ENCODE data around the gene LTB4R. TPM values are rescaled to one million over a fixed set of nuclear protein-coding genes. Genes with fewer than 3 reads are reported as not detected.

The LTB4R gene
- total RNA-seq, 1 donor from 2014 or later = 10.7 TPM

DNA sequence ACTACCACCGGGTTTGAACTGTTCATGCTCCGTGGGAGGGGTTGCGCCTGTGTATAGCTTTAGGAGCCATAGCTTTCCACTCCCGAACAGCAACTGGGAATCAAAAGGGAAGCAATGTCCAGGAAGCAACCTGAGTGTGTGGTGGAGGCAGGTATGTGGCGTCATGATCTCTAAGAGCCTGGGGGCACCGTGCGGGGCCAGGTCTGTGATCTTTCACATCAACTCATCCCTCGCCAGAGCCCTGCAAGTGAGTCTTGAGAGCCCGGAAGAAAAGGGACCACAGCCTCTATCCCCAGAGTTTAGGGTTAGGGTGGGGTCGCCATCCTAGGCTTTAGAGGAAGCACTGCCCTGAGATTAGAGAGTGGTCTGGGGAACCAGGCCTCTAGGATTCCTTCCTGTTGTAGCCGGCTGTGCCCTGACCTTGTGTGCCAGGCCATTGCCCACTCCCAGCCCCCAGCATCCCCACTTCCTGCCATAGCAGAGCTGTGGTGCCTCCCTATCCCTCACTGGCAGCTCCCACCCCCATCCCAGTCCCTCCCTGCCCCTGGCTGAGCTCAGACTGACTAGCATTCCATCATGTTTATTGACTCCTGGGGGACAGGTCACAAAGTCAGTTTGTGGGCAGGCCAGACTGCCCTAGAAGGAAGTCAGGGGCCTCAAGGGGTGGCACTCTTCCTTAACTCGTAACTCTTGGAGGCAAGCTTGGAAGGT is 24.3 kb downstream of the LTB4R start:
- intact Hi-C loops (cut with micrococcal nuclease) = loop anchor here (10.0 kb wide), 1 partner anchor 329 kb away; no protein-coding TSS in a partner anchor
- Mint-ChIP-seq H3K4me1 (ENCODE audit: low read depth) (peaks cover 29% of the 10 kb centered on the region), H3K4me3 (ENCODE audit: low read depth) (no peak overlapping the region), H3K9me3 (no peaks in the 10 kb centered on the region), H3K36me3 (ENCODE audit: low read depth) (peaks cover 26% of the 10 kb centered on the region), H3K27ac (no peak overlapping the region), H3K27me3 (ENCODE audit: low read depth) (peaks cover 22% of the 10 kb centered on the region)
- DNase-seq (ENCODE audit: low spot score) = no peak

GRCh38 chr14:24337144-24337823 is 26.0 kb downstream of the LTB4R start:
- Mint-ChIP-seq H3K27me3 (ENCODE audit: low read depth) (peaks cover 20% of the 10 kb centered on the region), H3K27ac (no peak overlapping the region), H3K36me3 (ENCODE audit: low read depth) (peaks cover 26% of the 10 kb centered on the region), H3K4me3 (ENCODE audit: low read depth) (no peak overlapping the region), H3K4me1 (ENCODE audit: low read depth) (peaks cover 26% of the 10 kb centered on the region), H3K9me3 (no peaks in the 10 kb centered on the region)
- DNase-seq (ENCODE audit: low spot score) = no peak
- intact Hi-C loops (cut with micrococcal nuclease) = loop anchor here (10.0 kb wide), 1 partner anchor 328 kb away; no protein-coding TSS in a partner anchor

DNA sequence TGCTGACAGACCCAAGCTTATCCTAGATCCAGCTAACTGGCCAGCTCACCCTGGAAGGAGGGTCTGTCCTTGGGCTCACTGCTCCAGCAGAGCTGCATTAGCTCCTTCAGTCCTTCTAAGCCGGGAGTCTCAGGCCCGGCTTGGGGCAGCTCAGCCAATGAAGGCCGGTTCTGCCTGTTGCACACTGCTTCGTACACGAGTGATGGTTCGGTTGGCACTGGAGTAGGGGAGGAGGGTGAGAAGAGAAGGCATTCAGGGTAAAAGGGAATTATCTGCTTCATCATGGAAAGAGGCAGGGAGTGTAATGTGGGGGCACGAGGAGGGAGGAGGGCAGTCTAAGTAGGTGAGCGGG is 26.5 kb downstream of the LTB4R start:
- Mint-ChIP-seq H3K36me3 (ENCODE audit: low read depth) (peaks cover 26% of the 10 kb centered on the region), H3K4me1 (ENCODE audit: low read depth) (peaks cover 22% of the 10 kb centered on the region), H3K27ac (no peak overlapping the region), H3K4me3 (ENCODE audit: low read depth) (peak overlapping the region; percentile 87), H3K9me3 (no peaks in the 10 kb centered on the region), H3K27me3 (ENCODE audit: low read depth) (peaks cover 21% of the 10 kb centered on the region)
- intact Hi-C loops (cut with micrococcal nuclease) = loop anchor here (10.0 kb wide), 1 partner anchor 327 kb away; no protein-coding TSS in a partner anchor
- no peak for DNase-seq (ENCODE audit: low spot score)

DNA sequence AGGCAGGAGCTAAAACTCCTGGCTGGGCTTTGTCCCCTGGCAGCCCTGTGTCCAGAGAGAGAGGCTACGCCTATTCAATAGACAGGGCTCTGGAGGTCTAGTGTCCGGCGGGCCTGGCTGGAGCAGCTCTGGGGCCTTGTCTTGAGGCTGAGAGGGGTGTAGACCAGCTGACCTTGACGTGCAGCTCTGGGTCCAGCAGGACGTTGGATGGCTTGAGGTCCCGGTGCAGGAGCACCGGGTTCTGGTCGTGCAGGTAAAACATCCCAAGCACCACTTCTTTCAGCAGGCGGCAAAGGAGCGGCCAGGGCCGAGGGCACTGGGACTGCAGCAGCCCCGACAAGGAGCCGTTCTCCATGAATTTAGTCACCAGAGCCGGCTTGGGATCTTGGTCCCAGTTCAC is 27.5 kb downstream of the LTB4R start:
- Mint-ChIP-seq H3K27ac (no peak overlapping the region), H3K36me3 (ENCODE audit: low read depth) (peaks cover 26% of the 10 kb centered on the region), H3K27me3 (ENCODE audit: low read depth) (peaks cover 25% of the 10 kb centered on the region), H3K4me1 (ENCODE audit: low read depth) (peaks cover 19% of the 10 kb centered on the region), H3K9me3 (no peaks in the 10 kb centered on the region), H3K4me3 (ENCODE audit: low read depth) (peak overlapping the region; percentile 87)
- intact Hi-C loops (cut with micrococcal nuclease) = loop anchor here (10.0 kb wide), 1 partner anchor 326 kb away; no protein-coding TSS in a partner anchor
- no peak for DNase-seq (ENCODE audit: low spot score)

GRCh38 chr14:24339284-24340151 is 28.2 kb downstream of the LTB4R start, which contains the start of gene RIPK3:
RIPK3 (minus strand) TSS chr14:24339991; CDS start chr14:24339826, 165 bp downstream.
- H3K4me1 Mint-ChIP-seq (ENCODE audit: low read depth) = peaks cover 16% of the 10 kb centered on the region
- intact Hi-C loops (cut with micrococcal nuclease) = loop anchor here (10.0 kb wide), 1 partner anchor 325 kb away; no protein-coding TSS in a partner anchor
- peak within 1 kb of the TSS; percentile 87 for H3K4me3 Mint-ChIP-seq (ENCODE audit: low read depth)
- peak; percentile 68 for DNase-seq (ENCODE audit: low spot score)
- H3K36me3 Mint-ChIP-seq (ENCODE audit: low read depth) = peaks cover 26% of the 10 kb centered on the region
- peak within 1 kb of the TSS; percentile 61 for H3K27ac Mint-ChIP-seq
- H3K27me3 Mint-ChIP-seq (ENCODE audit: low read depth) = peaks cover 24% of the 10 kb centered on the region
- no peaks in the 10 kb centered on the region for H3K9me3 Mint-ChIP-seq

DNA sequence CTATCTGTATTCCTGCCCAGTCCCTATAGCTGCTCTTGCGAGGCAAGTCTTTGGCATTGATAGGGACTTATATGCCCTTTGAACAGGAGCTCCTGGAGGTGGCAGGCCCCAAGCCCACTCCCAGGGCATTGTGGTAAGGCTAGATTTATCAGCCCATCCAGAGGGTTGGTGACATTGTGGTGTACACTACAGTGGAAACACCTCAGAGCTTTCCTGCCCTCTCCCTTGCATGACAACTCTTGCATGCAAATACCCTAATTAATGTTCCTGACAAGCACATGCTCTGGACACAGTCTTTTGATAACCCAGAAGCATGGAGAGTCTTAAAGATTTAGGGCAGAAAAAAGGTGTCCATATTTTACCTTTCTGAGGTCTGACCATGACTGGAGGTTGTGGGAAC is 29.3 kb downstream of the LTB4R start:
- peaks cover 13% of the 10 kb centered on the region for H3K4me1 Mint-ChIP-seq (ENCODE audit: low read depth)
- no peak for DNase-seq (ENCODE audit: low spot score)
- no peak overlapping the region for H3K27ac Mint-ChIP-seq
- intact Hi-C loops (cut with micrococcal nuclease) = no loop called here
- H3K36me3 Mint-ChIP-seq (ENCODE audit: low read depth) = peaks cover 18% of the 10 kb centered on the region
- H3K27me3 Mint-ChIP-seq (ENCODE audit: low read depth) = peaks cover 19% of the 10 kb centered on the region
- no peak overlapping the region for H3K4me3 Mint-ChIP-seq (ENCODE audit: low read depth)
- H3K9me3 Mint-ChIP-seq = no peaks in the 10 kb centered on the region

GRCh38 chr14:24342889-24343288 is 31.6 kb downstream of the LTB4R start:
- H3K9me3 Mint-ChIP-seq = no peaks in the 10 kb centered on the region
- H3K4me3 Mint-ChIP-seq (ENCODE audit: low read depth) = no peak overlapping the region
- H3K27ac Mint-ChIP-seq = no peak overlapping the region
- peaks cover 27% of the 10 kb centered on the region for H3K27me3 Mint-ChIP-seq (ENCODE audit: low read depth)
- H3K36me3 Mint-ChIP-seq (ENCODE audit: low read depth) = no peaks in the 10 kb centered on the region
- intact Hi-C loops (cut with micrococcal nuclease) = no loop called here
- DNase-seq (ENCODE audit: low spot score) = no peak
- peaks cover 13% of the 10 kb centered on the region for H3K4me1 Mint-ChIP-seq (ENCODE audit: low read depth)

DNA sequence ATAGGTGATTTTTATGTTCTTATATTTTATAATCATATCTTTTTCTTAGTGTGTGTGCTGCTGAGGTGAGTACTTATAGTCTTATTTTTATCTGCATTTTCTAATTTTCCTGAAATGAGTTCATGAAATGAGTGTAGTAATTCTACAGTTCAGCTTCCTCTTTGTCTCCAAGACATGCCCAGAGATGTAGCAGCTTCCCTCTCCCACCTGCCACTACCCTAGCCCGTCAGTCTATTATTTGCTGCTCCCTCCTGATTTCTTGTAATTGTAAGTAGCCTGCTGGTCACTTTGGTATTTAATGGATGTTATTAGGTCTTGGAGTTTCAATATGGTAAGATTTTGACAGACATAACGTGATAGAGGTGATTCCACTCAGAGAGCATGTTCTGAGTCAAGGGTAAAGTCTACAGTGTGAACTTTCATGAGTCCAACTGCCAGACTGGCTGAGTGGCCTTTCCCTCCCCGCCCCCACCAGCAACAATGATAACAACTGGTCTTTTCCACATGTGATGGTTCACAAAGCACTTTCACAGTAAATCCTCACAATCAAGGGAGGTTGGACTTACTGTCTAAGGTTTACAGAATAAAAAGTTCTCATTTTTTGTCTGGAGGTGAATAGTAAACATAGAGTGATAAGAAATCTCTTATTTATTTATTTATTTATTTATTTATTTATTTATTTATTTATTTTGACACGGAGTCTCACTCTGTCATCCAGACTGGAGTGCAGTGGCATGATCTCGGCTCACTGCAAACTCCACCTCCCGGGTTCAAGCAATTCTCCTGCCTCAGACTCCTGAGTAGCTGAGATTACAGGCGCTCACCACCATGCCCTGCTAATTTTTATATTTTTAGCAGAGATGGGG is 32.7 kb downstream of the LTB4R start:
- Mint-ChIP-seq H3K9me3 (no peaks in the 10 kb centered on the region), H3K36me3 (ENCODE audit: low read depth) (no peaks in the 10 kb centered on the region), H3K4me3 (ENCODE audit: low read depth) (no peak overlapping the region), H3K27ac (no peak overlapping the region), H3K27me3 (ENCODE audit: low read depth) (peaks cover 32% of the 10 kb centered on the region), H3K4me1 (ENCODE audit: low read depth) (peaks cover 6% of the 10 kb centered on the region)
- no peak for DNase-seq (ENCODE audit: low spot score)
- intact Hi-C loops (cut with micrococcal nuclease) = no loop called here

DNA sequence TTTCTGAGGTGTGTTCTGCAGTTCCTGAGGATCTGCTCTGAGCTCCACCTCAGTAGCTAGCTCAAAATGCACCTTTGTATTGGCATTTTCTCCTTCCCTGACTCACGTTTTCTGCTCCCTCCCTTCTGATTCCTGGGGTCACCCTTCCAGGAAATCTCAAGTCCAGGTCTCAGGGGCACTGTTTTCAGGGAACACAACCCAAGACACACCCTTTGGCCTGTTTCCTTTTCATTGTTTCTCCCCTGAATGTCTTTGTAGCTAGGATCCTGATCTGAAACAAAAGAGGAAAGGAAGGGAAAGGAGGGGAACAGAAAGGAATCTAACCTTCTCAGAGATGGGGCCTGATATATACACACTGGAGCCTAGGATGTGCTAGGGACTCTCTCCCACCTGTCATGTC is 35.8 kb downstream of the LTB4R start:
- H3K27me3 Mint-ChIP-seq (ENCODE audit: low read depth) = peaks cover 55% of the 10 kb centered on the region

GRCh38 chr14:24348186-24348585 is 36.9 kb downstream of the LTB4R start:
- intact Hi-C loops (cut with micrococcal nuclease) = no loop called here
- Mint-ChIP-seq H3K27me3 (ENCODE audit: low read depth) (peaks cover 56% of the 10 kb centered on the region), H3K9me3 (no peaks in the 10 kb centered on the region)

More for the DNA sequence above, 35.8 kb downstream of the LTB4R start:
- DNase-seq (ENCODE audit: low spot score) = no peak
- Mint-ChIP-seq H3K4me3 (ENCODE audit: low read depth) (no peak overlapping the region), H3K27ac (no peak overlapping the region), H3K4me1 (ENCODE audit: low read depth) (no peaks in the 10 kb centered on the region), H3K9me3 (no peaks in the 10 kb centered on the region), H3K36me3 (ENCODE audit: low read depth) (no peaks in the 10 kb centered on the region)
- intact Hi-C loops (cut with micrococcal nuclease) = no loop called here

DNA sequence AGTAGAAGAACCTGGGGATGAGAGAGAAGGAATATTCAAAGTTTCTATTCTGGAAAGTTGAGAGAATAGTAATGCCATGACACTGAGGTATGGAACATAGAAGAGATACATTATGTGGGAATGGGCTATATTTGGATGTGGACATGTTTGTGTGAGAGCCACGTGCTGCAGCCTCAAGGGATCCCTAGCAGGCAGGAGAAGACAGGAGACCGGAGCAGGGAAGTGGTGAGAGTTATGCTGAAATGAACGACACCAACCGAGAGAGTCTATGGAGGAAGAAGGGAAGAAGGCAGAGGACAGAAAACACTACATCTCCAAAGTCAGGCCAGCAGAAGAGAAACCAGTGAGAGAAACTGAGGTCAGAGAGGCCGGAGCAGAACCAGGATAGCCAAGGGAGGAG is 38.4 kb downstream of the LTB4R start:
- peaks cover 55% of the 10 kb centered on the region for H3K27me3 Mint-ChIP-seq (ENCODE audit: low read depth)
- H3K9me3 Mint-ChIP-seq = no peaks in the 10 kb centered on the region
- no peak overlapping the region for H3K27ac Mint-ChIP-seq
- H3K4me3 Mint-ChIP-seq (ENCODE audit: low read depth) = no peak overlapping the region
- no peaks in the 10 kb centered on the region for H3K36me3 Mint-ChIP-seq (ENCODE audit: low read depth)
- intact Hi-C loops (cut with micrococcal nuclease) = no loop called here
- DNase-seq (ENCODE audit: low spot score) = no peak
- H3K4me1 Mint-ChIP-seq (ENCODE audit: low read depth) = peaks cover 2% of the 10 kb centered on the region

More at GRCh38 chr14:24348186-24348585, 36.9 kb downstream of the LTB4R start:
- no peaks in the 10 kb centered on the region for H3K36me3 Mint-ChIP-seq (ENCODE audit: low read depth)
- DNase-seq (ENCODE audit: low spot score) = no peak
- no peak overlapping the region for H3K27ac Mint-ChIP-seq
- H3K4me1 Mint-ChIP-seq (ENCODE audit: low read depth) = no peaks in the 10 kb centered on the region
- no peak overlapping the region for H3K4me3 Mint-ChIP-seq (ENCODE audit: low read depth)

GRCh38 chr14:24351517-24351916 is 40.2 kb downstream of the LTB4R start:
- H3K27me3 Mint-ChIP-seq (ENCODE audit: low read depth) = peaks cover 53% of the 10 kb centered on the region
- no peaks in the 10 kb centered on the region for H3K9me3 Mint-ChIP-seq
- H3K36me3 Mint-ChIP-seq (ENCODE audit: low read depth) = no peaks in the 10 kb centered on the region

More at GRCh38 chr14:24351517-24351916, 40.2 kb downstream of the LTB4R start:
- H3K4me1 Mint-ChIP-seq (ENCODE audit: low read depth) = peaks cover 2% of the 10 kb centered on the region
- H3K27ac Mint-ChIP-seq = no peak overlapping the region
- DNase-seq (ENCODE audit: low spot score) = no peak
- intact Hi-C loops (cut with micrococcal nuclease) = no loop called here
- H3K4me3 Mint-ChIP-seq (ENCODE audit: low read depth) = no peak overlapping the region
